SU-DHL-6 (cell line): Measurements from ENCODE around the gene ZGPAT.

Experiments
- H2AFZ ChIP-seq: fragments of 200-600 bp; sonication (generic); 2 replicates; pipeline ENCODE4 v1.6.1; 2014; ENCODE audit warnings: low read depth, mild to moderate bottlenecking, moderate library complexity, mixed read lengths, antibody characterized with exemption, low read length; ENCODE audit not compliant: severe bottlenecking
- H3F3A ChIP-seq: fragments of 200-600 bp; shearing (Covaris generic); 2 replicates; pipeline ENCODE4 v1.6.0; 2016; ENCODE audit warnings: antibody characterized with exemption, mild to moderate bottlenecking; ENCODE audit not compliant: insufficient read depth
- H3K27ac ChIP-seq: fragments of 200-600 bp; sonication (generic); 2 replicates; pipeline ENCODE4 v1.5.1; 2016; ENCODE audit warnings: low read depth, mild to moderate bottlenecking, low read length, moderate library complexity, mixed read lengths
- H3K27me3 ChIP-seq: fragments of 200-600 bp; sonication (generic), shearing (Covaris generic); 2 replicates; pipeline ENCODE4 v1.6.0; 2014; ENCODE audit warnings: mild to moderate bottlenecking, low read length
- H3K36me3 ChIP-seq: fragments of 200-600 bp; sonication (generic); 2 replicates; pipeline ENCODE4 v1.6.1; 2014; ENCODE audit warnings: mild to moderate bottlenecking, low read length, mixed read lengths
- H3K4me2 ChIP-seq: fragments of 300-600, 200-600 bp; shearing (Covaris generic), sonication (generic); 2 replicates; pipeline ENCODE4 v1.6.0; 2014; ENCODE audit warnings: low read length, low read depth, mild to moderate bottlenecking; ENCODE audit not compliant: poor library complexity, severe bottlenecking
- H3K4me3 ChIP-seq: fragments of 200-600 bp; sonication (generic); 2 replicates; pipeline ENCODE4 v1.5.1; 2014; ENCODE audit warnings: antibody characterized with exemption, low read length, mild to moderate bottlenecking, mixed read lengths; ENCODE audit not compliant: insufficient read depth, poor library complexity, severe bottlenecking
- H3K79me2 ChIP-seq: fragments of 200-600 bp; sonication (generic); 2 replicates; pipeline ENCODE4 v1.6.1; 2014; ENCODE audit warnings: mild to moderate bottlenecking, low read length, moderate library complexity; ENCODE audit not compliant: insufficient read depth
- H3K9ac ChIP-seq: fragments of 200-600 bp; sonication (generic); 2 replicates; pipeline ENCODE4 v1.7.0; 2014; ENCODE audit warnings: mild to moderate bottlenecking, low read length
- H3K9me2 ChIP-seq: fragments of 200-600 bp; sonication (generic); replicated peaks from 2 replicates; pipeline ENCODE4 v1.6.1; 2014; ENCODE audit warnings: low read length; ENCODE audit not compliant: insufficient read depth
- H3K9me3 ChIP-seq: fragments of 200-600 bp; sonication (generic); 2 replicates; pipeline ENCODE4 v1.6.1; 2014; ENCODE audit warnings: low read length, mixed read lengths; ENCODE audit not compliant: insufficient read depth
- H4K20me1 ChIP-seq: fragments of 200-600 bp; sonication (generic); 2 replicates; pipeline ENCODE4 v1.6.1; 2014; ENCODE audit warnings: low read depth, mild to moderate bottlenecking, antibody characterized with exemption, low read length, moderate library complexity, mixed read lengths
- EZH2phosphoT487 ChIP-seq: fragments of 200-600 bp; sonication (generic), shearing (Covaris generic); conservative IDR thresholded peaks from 2 replicates; pipeline ENCODE4 v1.6.1; 2018; ENCODE audit warnings: mild to moderate bottlenecking, antibody characterized with exemption, low read length, moderate library complexity, mixed read lengths
- TF ChIP-seq, protein P1 (sequence below): fragments of 200-600 bp; sonication (generic); IDR thresholded peaks from one replicate; pipeline ENCODE4 v1.5.1; 2017; ENCODE audit warnings: antibody characterized with exemption, mild to moderate bottlenecking, low read length, moderate library complexity; ENCODE audit not compliant: insufficient read depth, poor library complexity, severe bottlenecking

ZGPAT gene

DNA sequence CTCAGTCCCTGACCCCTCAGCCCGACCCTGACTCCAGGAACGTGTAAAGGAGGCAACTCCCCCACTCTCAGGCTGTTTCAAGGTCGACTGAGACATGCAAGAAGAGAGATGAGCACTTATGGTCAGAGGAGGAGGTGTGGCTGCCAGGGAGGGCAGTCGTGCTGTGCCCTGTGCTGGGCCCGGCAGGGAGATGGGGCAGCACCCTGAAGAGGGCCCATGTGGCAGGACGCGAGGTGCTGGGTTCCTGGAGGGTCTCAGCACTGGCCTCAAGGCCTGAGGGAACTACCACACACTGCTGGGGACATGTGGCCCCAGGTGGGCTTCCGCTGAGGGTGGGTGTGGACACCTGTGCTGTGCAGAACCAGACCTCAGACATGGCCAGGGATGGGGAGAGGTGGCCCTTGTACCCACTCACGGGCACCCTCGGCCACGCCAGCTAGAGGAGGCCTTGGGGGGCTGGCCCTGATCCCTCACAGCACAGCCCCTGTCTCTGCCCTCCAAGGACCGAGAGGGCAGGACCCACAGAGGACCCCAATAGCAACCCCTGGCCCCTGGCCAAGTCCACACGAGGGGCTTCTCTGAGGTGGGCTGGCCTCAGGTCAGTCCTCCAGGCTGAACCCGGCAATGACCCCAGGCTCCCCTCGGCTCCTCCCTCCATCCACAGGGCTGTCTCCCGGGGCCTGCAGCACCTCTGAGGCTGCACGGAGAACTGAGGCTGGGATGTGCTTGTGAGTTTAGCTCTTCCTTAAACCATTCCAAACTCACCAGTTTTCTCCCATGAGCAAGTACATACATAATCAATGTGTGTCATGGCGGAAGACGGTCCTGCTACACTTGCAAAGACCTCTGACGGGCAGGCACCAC lies 40.5 kb downstream of the ZGPAT start:
- Histone ChIP-seq H4K20me1 (no peaks in the 10 kb centered on the region), H3K9me3 (no peaks in the 10 kb centered on the region), H3K4me2 (no peak overlapping the region), H3K27me3 (no peaks in the 10 kb centered on the region), H3F3A (peaks cover 12% of the 10 kb centered on the region; the same call in 1 of the 2 replicates), H3K27ac (no peak overlapping the region), H3K9me2 (no peaks in the 10 kb centered on the region), H3K79me2 (no peaks in the 10 kb centered on the region), H2AFZ (no peak overlapping the region), H3K36me3 (no peaks in the 10 kb centered on the region), H3K4me3 (no peak overlapping the region), H3K9ac (no peak overlapping the region)
- TF ChIP-seq, protein P1, sequence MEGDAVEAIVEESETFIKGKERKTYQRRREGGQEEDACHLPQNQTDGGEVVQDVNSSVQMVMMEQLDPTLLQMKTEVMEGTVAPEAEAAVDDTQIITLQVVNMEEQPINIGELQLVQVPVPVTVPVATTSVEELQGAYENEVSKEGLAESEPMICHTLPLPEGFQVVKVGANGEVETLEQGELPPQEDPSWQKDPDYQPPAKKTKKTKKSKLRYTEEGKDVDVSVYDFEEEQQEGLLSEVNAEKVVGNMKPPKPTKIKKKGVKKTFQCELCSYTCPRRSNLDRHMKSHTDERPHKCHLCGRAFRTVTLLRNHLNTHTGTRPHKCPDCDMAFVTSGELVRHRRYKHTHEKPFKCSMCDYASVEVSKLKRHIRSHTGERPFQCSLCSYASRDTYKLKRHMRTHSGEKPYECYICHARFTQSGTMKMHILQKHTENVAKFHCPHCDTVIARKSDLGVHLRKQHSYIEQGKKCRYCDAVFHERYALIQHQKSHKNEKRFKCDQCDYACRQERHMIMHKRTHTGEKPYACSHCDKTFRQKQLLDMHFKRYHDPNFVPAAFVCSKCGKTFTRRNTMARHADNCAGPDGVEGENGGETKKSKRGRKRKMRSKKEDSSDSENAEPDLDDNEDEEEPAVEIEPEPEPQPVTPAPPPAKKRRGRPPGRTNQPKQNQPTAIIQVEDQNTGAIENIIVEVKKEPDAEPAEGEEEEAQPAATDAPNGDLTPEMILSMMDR, result no peak
- no peak for TF ChIP-seq EZH2phosphoT487

DNA sequence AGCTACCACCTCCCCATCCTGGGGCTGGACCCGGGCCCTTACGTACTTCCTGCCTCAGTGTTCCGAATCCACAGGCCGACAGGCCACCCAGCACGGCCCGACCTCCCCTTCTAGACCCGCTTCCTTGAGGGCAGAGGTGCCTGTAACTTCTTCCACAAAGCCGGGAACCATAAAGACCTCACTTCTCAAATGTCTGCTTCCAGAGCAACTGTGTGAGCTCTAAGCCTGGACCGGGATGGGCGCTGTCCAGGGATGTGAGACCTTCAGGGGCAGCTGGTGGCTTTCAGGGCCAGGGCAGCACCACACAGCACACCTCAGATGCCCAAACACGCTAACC lies 41.1 kb downstream of the ZGPAT start:
- H3K9me3 ChIP-seq, result no peaks in the 10 kb centered on the region
- no peaks in the 10 kb centered on the region for H4K20me1 ChIP-seq
- H3K4me2 ChIP-seq, result no peak overlapping the region
- H3K9ac ChIP-seq, result no peak overlapping the region
- no peak overlapping the region for H3K4me3 ChIP-seq
- no peak overlapping the region for H2AFZ ChIP-seq
- no peaks in the 10 kb centered on the region for H3K27me3 ChIP-seq
- no peaks in the 10 kb centered on the region for H3K79me2 ChIP-seq
- no peaks in the 10 kb centered on the region for H3K9me2 ChIP-seq
- peaks cover 6% of the 10 kb centered on the region; the same call in 1 of the 2 replicates for H3F3A ChIP-seq
- H3K36me3 ChIP-seq, result no peaks in the 10 kb centered on the region
- no peak overlapping the region for H3K27ac ChIP-seq
- no peak for TF ChIP-seq EZH2phosphoT487
- TF ChIP-seq, protein P1, result no peak

DNA sequence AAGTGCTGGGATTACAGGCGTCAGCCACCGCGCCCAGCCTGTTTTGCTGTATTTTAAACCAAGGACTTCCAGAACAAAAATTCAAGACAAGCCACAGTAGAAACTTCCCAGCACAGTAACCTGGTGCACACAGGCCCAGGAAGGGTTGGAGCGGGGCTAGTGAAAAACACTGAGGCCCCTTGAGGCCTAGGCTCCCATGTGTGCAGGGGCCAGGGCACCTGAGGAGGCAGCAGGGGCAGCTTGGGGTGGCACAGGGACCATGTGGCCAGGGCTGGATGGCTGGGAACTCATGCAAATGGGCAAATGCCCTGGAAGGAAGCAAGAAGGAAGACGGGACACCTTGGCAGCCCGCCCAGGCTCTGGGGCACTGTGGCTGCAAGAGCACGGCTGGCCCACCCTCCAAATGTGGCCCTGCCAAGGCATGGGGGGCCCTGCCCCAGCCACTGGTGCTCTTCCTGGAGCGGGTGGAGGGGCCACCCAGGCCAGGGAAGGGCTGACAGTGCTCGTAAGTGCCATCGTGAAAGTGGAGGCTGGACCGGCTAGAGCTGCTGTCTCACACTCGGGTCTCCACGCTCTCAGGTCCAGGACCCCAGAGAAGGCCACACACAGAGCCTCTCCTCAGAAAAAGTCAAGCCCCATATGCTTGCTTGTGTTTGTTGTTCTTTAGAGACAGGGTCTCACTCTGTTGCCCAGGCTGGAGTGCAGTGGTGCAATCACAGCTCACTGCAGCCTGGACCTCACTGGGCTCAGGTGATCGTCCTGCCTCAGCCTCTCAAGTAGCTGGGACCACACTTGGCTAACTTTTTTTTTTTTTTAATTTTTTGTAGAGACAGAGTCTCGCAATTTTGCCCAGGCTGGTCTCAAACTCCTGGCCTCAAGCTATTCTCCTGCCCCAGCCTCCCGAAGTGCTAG lies 42.0 kb downstream of the ZGPAT start:
- Histone ChIP-seq H3K27ac (no peak overlapping the region), H3K79me2 (no peaks in the 10 kb centered on the region), H3K4me3 (no peak overlapping the region), H3K36me3 (no peaks in the 10 kb centered on the region), H3K9me3 (no peaks in the 10 kb centered on the region), H3K9ac (no peak overlapping the region), H3K27me3 (no peaks in the 10 kb centered on the region), H4K20me1 (no peaks in the 10 kb centered on the region), H3K9me2 (no peaks in the 10 kb centered on the region), H2AFZ (no peak overlapping the region), H3F3A (no peaks in the 10 kb centered on the region), H3K4me2 (no peak overlapping the region)
- TF ChIP-seq EZH2phosphoT487, result no peak
- TF ChIP-seq, protein P1, result no peak
